Stimulated activated CD8-positive, alpha-beta memory T cell treated with anti-CD3 and anti-CD28 coated beads, Interleukin-12 subunit alpha, Interleukin-12 subunit beta, amount 100 ng/mL, for 24 hours (primary cell): ENCODE data around the gene SUN2.

ENCODE experiments used
- DNase-seq: peaks from one replicate; pipeline ENCODE4 v3.0.0-alpha.2; 2020; ENCODE audit errors: extremely low read depth

The SUN2 gene

DNA sequence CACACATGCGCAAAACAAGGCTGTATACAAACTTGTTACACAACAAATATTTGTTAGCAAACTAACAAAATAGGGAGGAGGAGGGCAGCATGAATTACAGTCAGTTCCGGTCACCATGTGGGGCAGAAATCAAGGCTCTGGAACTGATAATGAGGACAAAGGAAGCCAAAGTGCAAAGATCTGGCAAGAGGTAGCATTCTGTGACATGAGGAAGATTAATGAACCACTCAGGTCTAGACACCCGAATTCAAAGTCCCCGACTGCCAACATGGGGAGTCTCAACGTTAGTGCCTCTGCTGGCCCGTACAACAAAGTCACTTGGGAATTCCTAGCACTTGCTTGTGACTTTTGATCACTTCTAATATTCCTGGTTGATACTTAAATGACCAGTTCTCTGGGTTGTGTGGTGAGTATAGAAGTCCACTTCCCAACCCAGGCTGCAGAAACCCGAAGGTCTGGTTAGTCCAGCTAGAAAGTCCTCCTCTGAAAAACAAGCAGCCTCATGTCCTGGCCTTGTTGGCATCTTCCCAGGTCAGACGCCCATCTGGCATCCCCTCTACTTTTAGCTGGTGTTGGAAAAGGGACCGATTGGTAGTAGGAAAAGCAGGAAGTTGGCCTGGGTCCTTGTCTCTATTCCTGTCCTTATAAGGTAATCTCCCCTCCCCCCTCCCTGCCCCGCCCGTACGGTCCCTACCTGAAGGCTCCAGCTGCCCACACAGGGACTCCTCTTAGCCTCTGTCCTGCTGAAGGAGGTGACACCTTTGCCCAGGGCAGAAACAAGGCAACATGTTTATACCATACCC, 1.6 kb downstream of the SUN2 start:
- no peak for DNase-seq

DNA sequence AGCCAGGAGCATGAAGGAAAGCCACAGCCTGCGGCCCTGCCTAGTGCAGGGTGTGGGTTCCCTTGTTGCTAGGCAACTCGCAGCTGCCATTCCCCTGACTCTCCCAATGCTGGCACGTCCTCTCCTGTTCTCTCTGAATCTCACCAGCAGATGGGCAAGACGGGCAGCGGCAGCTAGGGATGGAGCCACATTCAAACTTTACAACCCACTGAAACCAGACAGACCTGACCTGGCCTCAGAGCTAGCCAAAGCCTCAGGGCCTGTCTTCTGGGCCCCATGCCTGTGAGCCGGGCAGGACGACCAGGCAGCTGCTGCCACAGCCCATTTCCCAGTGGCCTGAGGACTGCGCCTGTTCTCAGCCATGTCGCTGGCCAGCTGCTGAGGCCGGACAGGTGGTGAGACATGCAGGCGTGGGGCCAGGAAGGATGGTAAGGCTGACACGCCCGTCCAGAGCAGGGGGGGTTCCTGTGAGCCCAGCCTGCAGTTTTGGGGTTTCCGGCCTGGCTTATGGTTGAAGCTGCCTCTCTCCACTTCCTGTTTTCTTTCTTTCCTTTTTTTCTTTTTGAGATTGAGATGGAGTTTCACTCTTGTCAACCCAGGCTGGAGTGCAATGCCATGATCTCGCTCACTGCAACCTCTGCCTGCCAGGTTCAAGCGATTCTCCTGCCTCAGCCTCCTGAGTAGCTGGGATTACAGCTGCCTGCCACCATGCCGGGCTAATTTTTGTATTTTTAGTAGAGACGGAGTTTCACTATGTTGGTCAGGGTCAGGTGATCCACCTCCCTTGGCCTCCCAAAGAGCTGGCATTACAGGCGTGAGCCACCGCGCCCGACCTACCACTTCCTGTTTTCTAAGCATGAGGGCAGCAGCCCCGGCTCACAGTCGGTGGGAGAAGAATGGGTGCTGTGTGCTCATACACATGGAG, 4.1 kb downstream of the SUN2 start:
- no peak for DNase-seq

DNA sequence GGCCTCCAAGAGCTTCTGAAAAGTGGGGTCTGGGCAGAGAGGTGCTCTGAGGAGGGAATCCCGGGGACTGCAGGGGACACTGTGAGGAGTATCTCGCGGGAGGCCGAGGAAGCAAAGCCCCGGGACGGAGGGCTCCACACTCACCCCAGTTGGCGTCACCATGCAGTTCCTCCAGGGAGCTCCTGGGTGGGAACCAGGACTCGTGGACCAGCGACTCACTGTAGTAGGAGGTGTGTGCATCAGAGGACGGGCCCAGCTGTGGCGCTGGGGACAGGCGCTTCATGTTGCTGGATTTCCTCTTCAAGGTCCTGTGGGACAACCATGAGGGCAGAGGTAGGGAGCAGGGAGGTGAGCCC, 4.8 kb downstream of the SUN2 start:
- no peak for DNase-seq

DNA sequence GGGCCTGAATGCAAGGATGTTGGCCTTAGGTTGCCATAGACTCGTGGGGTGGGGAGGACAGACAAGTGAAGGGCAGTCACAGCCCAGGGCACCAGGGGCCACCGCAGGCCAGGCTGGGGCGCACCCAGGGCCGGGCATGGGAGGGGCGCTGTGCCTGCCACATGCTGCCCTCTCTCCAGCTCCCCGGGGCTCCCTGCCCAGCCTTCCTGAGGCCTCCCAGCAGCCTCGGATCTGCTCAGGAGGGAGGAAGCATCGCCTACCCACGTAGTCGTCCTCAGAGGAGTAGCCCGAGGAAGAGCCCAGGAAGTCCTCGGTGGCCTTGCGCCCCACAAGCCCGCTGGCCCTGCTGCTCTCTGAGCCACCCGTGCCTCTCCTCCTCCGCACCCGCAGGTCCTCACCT, 5.2 kb downstream of the SUN2 start:
- no peak for DNase-seq

DNA sequence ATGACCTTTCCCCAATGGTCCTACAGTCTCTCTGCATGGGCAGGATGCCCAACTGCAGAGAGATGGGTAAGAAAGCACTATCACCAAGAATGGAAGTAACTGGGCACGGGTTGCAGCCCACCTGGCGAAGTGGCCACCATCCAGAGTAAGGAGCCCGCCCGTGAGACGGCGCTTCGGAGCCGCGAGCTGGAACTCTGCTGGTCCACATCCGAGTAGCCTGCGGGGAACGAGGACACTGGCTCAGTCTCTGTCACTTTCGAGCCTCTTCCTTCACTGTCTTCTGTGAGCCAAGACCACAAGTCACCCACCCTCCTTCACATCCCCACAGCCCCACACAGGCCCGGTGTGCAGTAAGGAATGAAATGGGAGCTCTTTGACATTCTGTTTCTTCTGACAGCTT, 5.7 kb downstream of the SUN2 start:
- DNase-seq = no peak

DNA sequence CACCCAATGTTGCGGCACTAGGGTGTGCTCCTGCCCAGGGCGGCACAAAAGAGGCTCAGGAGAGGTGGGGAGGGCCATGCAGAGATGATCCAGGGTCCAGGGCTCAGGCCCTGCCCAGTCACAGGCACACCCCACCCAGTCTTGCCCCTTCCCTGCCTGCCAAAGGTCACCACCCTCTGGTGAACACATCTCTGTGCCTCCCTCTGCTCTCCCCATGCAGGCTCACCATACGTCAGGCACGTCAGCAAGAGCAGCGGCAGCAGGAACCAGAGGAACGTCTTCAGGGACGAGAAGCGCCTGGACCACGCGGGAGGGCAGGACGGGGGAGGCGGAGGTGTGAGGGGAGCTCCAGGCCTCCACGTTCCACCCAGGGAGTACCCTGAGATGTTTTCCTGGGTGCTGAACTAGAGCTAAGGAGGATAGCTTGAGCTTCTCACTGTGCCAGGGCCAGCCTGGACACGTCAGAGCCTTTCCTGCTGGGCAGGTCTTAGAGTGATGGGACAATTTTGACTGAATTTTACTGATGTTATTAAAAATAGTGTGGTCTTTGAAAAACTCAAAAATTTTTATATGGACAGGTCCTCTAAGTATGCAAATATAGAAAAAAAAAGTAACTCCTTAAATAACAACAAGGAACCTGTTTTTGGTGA, 7.2 kb downstream of the SUN2 start:
- no peak for DNase-seq

DNA sequence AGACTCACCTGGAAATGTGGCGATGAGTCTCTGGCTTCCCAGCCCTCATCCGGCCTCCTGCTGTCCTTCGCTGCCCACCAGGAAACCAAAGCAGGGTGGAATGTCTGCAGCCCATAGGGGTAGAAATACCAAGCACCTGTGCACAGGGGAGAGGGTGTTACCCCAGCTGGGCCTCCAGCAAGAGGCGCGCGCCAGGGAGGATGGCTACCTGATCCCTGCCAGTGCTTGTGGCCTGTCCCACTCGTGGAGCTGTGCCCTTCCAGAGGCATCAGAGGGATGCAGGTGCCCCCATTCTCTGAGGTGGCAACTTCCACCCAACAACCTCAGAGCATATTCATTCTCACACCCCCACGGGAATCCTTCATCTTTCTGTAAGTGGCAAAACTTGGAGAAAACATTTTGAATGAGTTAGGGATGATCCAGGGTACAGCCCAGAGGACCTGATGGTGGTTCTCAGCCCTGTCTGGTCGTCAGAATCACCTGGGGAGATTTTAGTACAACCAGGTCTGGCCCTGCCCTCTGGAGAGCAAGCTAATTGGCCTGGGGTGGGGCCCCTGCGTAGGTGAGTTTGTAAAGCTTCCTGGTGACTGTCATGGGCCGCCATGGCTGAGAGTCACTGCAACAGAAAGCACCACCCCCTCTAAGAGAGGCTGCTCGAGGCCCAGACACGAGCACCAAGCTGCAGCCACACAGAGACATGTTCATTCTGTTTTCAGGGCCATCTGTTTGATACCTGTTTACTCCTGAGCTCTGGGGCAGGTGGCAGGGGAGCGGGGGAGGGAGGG, 9.9 kb downstream of the SUN2 start:
- no peak for DNase-seq

DNA sequence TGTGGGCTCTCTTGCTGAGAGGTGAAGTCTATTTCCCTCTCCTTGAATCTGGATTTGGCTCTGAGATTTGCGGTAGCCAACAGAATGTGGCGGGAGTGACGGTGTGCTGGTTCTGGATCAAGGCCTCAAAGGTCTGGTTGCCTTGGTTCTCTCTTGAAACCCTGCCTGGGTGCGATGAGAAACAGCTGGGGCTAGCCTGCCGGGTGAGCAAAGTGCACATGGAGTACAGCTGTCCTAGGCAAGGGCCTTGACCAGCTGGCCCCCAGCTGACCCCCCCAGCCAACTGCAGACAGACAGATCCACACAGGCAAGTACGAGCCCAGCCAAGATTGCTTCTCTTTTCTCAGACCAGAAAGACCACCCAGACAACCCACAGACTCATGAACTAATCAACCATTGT, 10.8 kb downstream of the SUN2 start:
- no peak for DNase-seq

DNA sequence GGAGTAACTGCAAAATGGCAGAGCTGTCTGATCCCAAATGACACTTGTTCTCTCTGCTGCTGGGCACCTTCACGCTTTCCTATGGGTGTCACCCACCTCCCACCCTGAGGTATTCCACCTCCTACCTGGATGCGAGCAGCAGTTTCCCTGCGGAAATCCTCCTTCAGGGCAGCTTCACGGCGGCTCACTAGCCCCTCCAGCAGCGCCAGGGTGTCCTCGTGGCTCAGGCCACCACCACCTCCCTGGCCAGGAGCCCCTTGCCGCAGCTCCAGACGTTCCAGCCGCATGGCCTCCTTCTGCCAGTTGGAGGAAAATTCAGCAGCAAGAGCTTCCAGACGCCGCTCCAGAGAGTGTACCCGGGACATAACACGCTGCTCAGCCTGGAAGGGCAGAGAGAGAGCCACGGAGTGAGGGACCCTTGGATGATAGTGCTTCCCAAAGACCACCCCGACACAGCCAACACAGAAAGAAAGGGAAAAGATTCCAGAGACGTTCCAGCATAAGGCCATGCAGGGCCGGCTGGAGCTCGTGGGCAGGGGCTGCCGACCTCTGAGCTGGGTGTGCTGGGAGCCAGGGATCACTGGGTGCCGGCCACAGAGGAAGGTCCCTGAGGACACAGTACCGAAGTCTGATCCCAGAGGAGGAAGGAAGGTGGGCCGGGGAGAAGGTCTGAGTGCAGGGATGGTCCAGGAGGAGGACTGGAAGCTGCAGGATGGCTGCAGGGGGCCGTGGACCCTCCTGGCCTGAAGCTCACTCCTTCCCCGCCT, 13.4 kb downstream of the SUN2 start:
- no peak for DNase-seq

DNA sequence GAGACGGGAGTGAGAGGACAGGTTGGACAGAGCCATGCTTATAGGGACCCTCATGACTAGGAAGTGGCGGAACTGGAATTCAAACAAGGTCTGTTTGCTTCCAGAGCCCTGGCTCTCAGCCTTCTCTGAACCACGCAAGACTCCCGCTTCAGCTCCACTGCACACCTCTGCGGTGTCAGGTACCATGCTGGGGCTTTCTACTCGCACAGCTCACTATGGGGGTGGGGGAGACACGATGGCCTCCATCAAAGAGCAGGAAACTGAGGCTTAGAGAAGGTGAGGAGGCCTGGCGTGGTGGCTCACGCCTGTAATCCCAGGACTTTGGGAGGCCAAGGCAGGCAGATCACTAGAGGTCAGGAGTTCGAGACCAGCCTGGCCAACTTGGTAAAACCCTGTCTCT, 14.2 kb downstream of the SUN2 start:
- no peak for DNase-seq

DNA sequence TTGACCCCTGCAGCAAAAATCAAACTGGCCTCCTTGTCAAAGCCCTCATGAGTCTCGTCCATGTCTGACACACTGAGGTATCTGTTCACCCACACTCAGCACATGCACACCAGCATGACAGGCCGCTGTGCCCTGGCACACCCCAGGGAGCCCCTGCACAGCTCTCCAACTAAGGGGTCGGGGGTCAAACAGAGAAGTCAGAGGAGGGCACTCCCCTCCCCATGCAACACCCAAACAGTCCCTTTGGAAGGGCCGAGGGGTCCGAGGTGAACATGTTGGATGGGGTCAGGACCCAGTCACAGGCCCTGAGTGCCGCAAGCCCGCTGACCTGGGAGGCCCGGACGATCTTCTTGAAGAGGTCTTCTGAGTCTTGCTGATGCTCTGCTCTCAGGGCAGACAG, 14.6 kb downstream of the SUN2 start:
- DNase-seq = no peak

DNA sequence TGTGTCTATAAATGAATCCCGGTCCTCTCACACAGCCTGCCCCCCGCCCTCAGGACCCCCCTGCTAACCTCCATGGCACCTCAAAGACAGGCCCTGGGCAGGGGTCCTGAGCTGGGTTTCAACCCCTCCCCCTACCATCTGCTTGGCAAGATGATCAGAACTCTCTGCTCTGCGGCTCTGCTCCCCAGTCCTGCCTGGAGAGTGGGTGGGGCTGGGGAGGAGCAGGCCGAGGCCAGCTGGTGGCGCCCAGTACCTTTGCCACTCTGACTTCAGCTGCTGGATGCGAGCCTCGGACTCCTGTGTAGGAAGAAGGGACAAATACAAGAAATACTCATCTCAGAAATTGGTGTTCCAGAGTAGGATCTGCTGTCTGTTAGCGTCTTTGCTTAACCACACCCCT, 15.0 kb downstream of the SUN2 start:
- DNase-seq = no peak

DNA sequence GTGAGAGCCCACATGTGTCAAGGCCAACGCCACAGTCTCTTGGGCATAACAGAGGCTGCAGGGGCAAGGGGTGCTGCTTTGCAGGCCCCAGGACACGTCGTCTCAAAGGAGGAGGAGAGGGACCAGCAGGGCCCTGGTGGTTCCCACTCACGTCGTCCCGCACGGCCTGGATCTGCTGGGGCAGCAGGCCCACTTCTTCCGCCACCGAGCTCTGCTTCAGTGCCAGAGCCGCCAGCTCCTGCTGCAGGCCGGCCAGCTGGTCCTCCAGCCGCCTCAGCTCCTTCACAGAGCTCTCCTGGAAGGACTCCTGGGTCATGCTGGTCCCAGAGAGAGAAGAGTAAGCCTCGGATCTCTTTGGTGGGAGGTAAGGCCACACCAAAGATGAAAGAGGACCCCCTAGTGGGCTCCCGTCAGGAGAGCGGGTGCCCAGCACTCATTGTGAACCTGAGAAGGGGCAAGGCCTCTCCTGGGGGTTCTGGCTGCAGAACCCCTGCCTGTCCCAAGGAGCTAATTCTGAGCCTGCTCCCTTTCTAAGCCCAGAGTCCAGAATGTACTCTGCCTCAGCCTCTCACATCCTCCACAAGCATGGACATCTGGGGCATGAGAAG, 15.6 kb downstream of the SUN2 start:
- DNase-seq = no peak

DNA sequence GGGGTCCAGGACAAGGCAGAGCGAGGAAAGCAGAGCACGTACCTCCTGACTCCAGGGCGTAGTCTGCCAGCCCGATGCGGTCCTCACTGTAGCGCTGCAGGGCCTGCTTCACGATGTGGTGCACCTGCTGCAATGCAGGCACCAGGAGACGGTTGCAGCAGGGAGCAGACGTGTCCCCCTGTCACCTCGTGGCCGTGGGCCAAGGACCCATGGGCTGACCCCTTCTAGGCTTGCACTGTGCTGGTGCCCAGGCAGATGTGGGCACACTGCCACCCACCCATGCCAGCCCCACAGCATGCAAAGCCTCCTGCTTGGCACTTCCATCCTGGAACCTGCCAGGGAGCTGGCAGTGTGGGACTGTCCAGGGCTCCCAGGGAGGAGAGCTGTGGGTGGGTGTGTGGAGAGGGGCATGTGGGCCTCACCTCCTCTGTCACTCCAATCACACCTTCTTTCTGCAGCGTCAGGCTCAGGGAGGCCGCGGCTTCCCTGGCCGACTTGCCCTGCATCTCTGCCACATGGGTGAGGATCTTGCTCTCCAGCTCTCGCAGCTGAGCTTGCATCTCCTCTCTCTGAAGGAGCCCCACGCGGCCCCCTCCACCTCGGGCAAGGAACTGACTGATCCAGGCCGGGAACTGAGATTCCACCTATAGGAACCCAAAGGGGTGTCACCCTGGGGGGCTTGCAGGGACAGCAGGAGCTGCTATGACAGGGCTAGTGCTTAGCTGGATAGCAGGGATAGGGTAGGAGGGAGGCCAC, 16.3 kb downstream of the SUN2 start:
- no peak for DNase-seq

DNA sequence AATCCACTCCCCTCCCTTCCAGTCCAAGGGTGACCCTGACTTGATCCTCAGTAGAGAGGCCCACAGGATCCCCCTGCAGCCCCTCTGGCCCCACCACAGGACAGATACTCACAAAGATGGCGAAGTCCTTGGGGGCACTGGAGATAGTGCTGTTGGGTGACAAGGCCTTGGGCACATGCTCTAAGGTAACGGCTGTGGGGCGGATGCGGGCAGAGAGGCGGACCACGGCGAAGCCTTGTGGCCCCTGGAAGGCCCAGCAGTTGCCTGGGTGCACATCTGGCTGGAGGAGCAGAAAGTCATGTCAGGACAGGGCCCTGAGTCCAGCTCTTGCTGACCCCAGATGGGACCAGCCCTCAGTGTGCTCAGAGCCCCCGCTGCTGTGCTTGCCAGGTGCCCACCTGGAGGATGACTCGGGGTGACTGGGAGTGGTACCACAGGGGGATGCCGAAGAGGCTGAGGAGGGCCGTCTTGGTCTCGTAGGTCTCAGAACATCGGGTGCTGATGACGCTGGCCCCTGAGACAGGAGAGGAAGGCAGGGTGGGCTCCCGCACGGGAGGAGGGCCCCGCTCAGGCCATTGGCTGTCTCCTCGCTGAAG, 17.2 kb downstream of the SUN2 start:
- DNase-seq = no peak

DNA sequence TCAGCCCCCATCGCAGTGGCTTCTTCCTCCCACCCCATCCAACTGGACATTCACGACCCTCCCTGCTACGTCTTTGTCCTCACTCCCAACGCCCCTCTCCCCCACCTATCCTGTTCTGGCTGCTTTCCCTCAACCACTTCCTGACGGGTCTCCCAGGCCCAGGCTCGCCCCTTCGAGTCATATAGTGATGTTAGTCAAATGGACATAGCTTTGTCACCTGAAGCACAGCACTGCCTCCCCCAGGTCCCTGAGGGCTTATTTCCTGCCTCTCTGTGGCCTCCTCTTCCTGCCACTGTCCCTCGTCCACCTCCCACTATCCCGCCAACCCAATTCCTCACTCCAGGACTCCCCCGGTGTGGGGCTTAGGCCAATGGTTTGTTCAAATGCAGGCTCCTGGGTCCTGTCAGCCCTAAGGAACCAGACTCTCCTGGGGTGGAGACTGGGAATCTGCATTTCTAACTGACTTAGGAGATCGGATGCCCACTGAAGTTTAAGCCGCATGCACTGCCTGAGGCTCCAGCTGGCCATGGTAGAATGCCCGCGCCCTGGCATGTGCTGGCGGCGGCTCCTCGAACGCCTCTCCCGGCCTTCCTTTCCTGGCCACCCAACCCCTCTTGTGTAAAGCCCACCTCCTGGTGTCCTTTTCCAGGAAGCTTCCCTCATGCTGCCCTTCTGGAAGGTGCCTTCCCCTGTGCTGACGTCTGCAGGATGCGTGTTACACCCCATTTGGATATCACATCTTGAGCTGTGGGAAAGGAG, 18.3 kb downstream of the SUN2 start:
- no peak for DNase-seq

DNA sequence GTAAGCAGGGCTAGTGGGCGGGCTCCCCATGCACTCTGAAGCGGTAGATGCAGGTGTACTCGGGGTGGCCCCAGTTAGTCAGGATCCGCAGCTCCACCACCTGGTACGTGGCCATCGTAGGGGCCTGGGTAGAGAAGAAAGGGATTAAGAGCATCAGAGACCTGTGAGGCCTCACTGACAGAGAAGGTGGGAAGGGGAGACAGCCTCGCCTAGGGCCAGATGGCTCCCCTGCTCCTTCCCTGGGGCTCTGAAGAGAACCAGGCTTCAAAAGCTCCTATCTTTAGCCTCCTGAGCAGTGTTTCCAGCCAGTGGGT, 19.6 kb downstream of the SUN2 start:
- no peak for DNase-seq

DNA sequence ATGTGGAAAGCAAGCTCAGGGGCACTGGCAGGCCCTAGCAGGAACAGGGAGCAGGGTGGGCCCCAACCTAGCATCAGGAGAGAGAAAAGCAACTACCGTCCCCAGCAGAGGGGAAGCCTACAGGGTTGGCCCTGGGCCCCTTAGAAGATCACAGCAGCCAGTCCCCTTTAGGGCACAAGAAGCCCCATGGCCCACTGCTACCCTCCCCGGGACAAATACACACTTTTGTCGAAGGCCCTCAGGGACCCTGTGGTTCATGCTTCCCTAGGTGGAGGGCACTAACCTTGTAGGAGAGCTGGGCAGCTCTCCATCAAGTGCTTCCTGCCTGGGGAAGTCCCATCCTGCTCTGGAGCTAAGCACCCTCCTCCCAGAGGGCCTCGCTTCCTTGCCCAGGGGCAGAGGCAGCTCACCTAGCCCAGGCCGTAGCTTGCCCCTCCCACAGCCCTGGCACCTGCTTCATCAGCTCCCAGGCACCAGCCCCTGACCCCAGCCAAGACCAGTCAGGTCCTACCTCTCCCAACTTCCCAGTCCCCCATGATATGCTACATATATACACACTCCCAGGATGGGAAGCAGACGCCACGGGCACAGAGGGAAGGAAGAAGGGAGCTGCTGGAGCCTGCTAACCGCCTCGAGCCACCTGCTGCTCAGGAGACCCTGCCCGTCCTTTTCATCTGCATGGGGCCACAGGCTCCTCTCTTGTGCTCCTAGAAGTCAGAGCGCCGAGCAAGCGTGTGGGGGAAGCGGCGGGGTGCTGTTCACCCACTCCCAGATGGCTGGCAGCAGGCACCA, 20.1 kb downstream of the SUN2 start:
- DNase-seq = no peak
